HG03097 (cell line): ENCODE results near the gene EFCAB11.

Experiments
- ATAC-seq: cut with Tn5 transposase; IDR thresholded peaks from one replicate; pipeline ENCODE4 v1.9.1; 2021; ENCODE audit not compliant: unreplicated experiment, low FRiP score

Gene EFCAB11, protein sequence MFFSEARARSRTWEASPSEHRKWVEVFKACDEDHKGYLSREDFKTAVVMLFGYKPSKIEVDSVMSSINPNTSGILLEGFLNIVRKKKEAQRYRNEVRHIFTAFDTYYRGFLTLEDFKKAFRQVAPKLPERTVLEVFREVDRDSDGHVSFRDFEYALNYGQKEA

GRCh38 chr14:89954070-89955021 is at the start of gene EFCAB11:
Gene EFCAB11 (minus strand): TSS chr14:89954730. CDS start chr14:89954660, 70 bp downstream.
- peak; percentile 81 for ATAC-seq

GRCh38 chr14:90003526-90004307 is 49.2 kb upstream of the EFCAB11 start:
- ATAC-seq: no peak

GRCh38 chr14:90000935-90001334 is 46.4 kb upstream of the EFCAB11 start:
- ATAC-seq: no peak

DNA sequence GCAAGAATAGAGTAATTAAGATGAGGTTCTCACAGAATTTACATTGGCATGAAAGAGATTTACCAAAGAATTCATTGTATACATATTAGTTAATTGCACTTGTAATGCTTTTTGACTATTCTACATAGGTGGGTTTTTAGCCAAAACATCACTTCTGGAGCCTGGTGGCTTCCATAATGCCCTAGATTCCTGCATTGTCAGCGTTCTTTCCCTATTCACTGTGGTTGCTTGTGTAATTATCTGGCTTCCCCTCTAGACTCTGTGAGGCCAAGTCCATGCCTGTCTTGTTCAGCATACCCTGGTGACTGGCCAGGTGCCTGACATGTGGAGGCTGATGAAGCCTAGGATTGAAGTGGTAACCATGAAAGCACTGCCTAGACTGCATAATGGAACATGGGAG is 42.4 kb upstream of the EFCAB11 start:
- ATAC-seq: no peak

DNA sequence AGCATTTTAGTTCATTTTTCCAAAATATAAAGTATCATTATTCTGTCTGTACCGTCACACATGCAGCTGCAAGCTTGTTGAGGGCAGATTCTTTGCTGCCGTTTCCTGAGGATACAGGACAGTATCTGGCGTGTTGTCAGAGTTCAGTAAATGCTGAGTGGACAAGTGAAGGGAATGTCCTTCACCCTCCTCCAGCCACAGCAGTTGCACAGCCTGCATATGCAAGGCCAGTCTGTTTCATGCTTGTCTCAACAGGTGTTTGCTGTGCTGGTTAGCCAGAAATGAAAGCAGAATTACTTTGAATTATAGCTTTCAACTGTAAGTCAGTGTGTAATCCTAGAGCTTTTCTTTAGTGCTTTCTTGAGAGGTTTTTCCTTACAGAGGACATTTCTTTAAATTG is 37.7 kb upstream of the EFCAB11 start:
- no peak for ATAC-seq

GRCh38 chr14:89990623-89991275 is 36.2 kb upstream of the EFCAB11 start:
- no peak for ATAC-seq

DNA sequence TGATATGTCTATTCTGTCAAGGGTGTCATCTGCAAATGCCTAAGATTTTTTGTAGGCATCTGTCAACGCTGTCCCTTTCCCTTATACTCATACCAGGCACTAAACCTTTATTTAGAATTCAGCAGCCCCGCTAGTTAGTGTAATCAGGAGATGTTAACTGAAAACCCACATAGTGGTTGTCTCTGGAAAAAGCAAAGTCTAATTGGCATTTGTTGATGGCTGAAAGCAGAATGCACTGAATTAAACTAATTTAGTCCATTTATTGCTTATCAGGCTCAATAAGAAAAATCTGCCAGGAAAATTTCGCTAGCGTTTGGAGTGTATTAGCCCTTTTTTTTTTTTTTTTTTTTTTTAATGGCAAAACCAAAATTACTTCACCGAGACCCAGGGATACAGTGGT is 35.7 kb upstream of the EFCAB11 start:
- ATAC-seq: no peak

DNA sequence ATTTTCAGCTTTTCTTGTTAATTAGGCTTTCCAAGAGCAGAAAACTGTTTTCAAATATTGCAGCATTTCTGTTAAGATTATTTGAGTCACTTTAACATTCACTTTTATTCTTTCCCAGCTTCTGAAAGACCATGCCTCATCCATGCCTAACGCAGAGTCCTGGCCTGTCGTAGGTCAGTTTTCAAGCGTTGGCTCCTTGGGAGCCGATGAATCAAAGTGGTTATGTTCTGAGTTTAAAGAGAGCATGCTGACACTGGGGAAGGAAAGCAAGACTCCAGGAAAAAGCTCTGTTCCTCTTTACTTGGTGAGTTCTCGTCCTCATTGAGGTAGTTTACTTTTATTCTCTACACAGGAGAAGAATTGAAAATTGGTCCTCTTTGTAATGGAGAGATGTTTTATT is 34.3 kb upstream of the EFCAB11 start:
- ATAC-seq: no peak

DNA sequence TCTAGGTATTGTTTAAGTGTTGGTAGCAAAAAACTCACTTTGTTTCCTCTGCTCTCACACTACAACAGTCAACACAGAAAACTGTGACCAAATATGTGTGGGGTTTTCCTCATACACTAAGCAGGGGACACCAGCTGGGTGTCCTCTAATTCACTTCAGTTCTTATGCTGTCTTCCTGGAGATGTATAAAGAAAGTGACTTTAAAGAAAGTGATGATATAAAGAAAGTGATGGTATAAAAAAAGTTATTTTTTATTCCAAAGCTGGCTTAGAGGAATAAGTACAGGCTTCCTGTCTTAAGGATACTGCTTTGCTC is 32.6 kb upstream of the EFCAB11 start:
- no peak for ATAC-seq

DNA sequence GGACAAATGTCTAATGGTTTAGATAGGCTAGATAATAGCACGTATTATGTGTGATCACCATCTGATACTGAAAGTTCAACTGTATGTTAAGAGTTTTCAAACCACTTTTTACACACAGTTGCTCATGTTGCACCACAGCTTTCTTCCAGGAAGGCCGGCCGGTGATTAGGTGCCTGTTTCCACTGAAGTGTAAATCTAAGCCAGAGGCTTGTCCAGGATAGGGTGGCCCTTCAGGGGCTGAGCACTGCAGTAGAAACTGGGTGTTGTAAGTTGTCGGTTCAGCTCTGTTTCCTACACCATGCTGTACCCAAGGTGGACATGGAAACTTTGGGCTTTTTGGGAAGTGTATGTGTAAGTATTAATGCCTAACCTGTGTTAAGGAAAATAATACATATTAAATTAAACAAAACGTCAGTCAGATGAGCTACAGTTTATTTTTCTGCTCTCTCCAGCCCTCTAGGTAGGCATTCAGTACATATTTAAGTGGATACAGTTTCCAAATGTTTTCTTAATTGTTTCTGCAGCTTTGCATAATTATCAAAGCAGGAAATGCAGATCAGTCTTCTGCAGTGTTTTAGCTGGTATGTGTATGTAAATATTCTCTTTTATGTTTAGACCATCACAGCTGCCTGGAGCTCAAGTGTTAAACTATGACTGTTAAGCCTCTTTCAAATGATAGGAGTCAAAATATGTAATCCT is 32.1 kb upstream of the EFCAB11 start:
- no peak for ATAC-seq

DNA sequence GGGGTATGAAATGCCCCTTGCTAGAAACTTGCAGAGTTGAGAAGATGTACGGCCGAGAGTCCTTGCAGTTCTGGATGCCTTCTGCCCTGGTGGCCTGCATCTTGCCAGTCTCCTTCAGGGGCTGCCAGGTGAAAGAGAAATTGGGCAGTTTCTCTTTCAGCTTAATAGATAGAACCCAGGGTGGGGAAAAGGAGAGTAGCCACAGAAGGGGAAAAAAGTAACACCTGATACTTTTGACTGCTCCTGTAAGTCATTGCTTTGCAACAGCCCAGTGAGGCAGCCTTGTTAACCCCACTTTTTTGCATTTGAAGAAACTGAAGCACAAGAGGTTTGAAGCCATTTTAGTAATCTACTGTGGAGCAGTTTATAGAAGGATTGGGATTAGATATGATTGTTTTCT is 28.8 kb upstream of the EFCAB11 start:
- ATAC-seq: no peak

DNA sequence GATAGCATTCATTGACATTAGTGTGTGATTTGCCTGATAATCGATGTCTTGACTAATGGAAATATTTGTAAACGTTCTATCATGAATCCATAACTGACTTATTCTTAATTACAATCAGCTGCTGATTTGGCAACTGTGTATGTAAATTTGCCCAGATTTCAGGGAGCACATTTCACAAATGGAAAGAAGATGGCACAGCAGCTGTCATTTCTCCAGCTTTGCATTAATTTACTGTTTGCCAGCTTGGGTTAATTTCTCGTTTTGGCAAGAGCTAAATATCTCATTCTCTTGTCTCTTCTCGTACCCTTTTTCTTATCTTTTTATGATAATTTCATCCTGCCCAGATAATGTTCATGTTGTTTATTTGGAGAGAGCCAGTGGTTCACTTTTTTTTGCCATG is 24.1 kb upstream of the EFCAB11 start:
- no peak for ATAC-seq

DNA sequence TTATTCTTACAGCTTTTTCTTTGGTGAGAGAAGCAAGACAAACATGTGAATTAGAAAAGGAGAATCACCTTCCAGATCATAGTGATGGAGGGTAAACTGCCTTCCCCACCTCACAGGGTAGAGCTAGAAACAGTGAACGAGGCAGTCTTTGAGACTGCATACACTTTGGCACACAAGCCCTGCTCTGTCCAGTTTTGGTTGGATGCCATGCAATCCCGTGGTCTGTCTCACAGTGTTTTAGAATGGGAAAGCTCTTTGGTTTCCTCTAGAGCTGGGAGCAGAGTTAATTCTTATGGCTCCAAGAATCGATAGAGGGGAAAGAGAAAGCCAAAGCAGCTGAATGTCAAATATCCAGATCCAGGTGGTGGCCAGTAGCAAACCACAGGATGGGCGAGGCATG is 23.1 kb upstream of the EFCAB11 start:
- ATAC-seq: no peak

- peak; percentile 57 for ATAC-seq
These were observed 18.8 kb upstream of the EFCAB11 start for GRCh38 chr14:89973234-89973823.

DNA sequence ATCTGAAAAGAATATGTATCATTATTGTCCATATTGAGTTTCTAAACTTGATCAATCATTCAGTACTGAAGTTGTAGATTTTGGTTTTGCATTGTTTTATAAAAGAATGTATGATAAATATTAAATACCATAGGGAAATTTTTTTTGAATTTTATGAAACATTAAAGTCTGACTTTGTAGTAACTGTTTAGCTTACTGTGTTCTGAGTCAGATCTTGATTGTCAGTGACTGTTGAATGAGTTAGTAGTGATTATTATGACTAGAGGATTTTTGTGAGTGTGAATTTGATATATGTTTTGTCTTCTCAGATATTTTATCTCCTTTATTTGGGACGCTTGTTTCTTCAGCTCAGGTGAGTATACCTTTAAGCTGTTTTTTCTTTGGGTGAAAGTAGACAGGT is 11.3 kb upstream of the EFCAB11 start:
- no peak for ATAC-seq

DNA sequence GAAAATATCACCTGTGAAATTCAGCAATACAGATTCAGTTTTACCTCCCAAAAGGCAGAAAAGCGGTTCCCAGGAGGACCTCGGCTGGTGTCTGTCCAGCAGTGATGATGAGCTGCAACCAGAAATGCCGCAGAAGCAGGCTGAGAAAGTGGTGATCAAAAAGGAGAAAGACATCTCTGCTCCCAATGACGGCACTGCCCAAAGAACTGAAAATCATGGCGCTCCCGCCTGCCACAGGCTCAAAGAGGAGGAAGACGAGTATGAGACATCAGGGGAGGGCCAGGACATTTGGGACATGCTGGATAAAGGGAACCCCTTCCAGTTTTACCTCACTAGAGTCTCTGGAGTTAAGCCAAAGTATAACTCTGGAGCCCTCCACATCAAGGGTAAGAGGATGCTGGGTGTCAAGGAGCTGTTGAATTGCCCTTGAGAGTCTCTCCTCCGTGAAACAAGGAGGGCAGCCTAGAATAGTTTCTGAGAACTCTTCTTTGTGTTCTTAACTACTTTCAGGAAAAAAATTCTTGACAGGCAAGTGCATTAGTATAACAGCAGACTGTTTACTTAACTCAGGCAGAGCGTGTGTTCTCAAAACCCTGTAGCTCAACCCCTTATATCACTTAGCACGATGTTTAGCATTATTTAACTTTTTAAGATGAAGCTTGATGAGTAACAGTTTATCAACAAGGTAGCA is 8.9 kb upstream of the EFCAB11 start:
- no peak for ATAC-seq

GRCh38 chr14:89960914-89961313 is 6.4 kb upstream of the EFCAB11 start:
- no peak for ATAC-seq

DNA sequence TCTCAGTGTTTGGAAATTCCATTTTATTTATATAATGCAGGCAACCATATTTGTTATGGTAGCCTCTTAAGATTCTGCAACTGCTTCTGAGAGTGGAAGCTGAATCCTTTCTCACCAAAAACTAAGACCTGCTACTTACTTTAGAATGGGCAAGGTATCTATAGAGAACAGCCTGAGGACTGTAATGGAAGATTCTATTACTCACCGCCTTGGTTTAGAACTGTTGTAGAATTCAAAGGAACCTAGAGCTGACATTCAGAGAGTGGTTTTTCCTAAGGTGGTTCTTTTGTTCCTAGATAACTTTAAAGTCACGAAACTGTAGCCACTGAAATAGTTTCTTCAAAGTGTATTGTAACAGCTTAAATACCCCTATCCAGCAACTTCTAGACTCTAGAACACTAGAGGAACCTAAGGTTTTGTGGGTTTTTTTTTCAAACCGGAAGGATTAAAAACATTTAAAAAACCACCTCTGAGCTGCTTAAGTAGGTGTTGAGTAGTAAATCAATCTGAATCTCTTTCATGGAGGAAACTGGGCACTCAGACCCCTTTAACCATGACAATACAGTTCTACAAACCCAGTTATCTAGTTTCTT is 5.4 kb upstream of the EFCAB11 start:
- ATAC-seq: no peak

DNA sequence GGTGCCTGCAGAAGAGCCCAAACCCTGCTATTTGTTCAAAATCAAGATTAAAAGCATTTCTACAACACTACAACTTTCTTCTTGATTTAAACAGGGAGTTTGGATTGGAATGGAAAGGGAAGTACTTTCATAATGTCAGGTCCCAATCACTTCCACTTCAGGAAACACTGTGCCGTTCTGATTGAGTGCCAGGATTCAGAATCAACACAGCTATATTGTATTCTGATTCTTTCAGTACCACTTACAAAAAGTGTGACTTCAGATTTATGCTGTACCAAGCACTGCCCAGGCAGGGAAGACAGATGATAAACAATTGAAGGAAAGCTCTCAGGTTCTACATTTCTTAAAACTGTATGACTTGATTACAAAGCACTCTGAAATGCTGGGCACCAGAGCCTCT is 4.4 kb upstream of the EFCAB11 start:
- no peak for ATAC-seq
